BJ (cell line): ENCODE measurements around the gene CUBN. TPM values are rescaled to one million over a fixed set of nuclear protein-coding genes. Genes with fewer than 3 reads are reported as not detected.

Experiments
- CTCF ChIA-PET: fragments of 350-600 bp; formaldehyde crosslinking; extraction: SDS; loops from one replicate; lab custom pipeline; 2021; ENCODE audit warnings: antibody characterized with exemption, inconsistent platforms; lab: Yijun Ruan, JAX
- POLR2A ChIA-PET: fragments of 300-600 bp; sonication (Branson Sonifier 250); formaldehyde crosslinking; extraction: SDS; loops from one replicate; lab custom pipeline; 2021; ENCODE audit warnings: antibody characterized with exemption; lab: Charles Lee
- DNase-seq: peaks from one replicate; pipeline ENCODE4 v3.0.0-alpha.2; 2011; ENCODE audit warnings: low read depth
- H3K27me3 ChIP-seq: 2 replicates; pipeline ENCODE4 v1.6.0; 2011; ENCODE audit warnings: low read length; ENCODE audit not compliant: control insufficient read depth, insufficient read depth
- H3K36me3 ChIP-seq: 2 replicates; pipeline ENCODE4 v1.5.1; 2011; ENCODE audit warnings: low read length; ENCODE audit not compliant: control insufficient read depth, insufficient read depth
- H3K4me3 ChIP-seq: 2 replicates; pipeline ENCODE4 v1.5.1; 2011; ENCODE audit warnings: low read depth, mild to moderate bottlenecking, control low read depth, low read length
- polyA plus RNA-seq: library from polyadenylated mRNA; depleted of rRNA; stranded (reverse); fragments of >200 nt; gene quantifications from 2 replicates; pipeline ENCODE4 v1.2.3, GENCODE V29; 2011
- TF ChIP-seq, protein P1 (sequence below): IDR thresholded peaks from 2 replicates; pipeline ENCODE4 v1.5.1; 2011; ENCODE audit warnings: low read depth, mild to moderate bottlenecking, control low read depth, inconsistent platforms, low read length, moderate library complexity; ENCODE audit not compliant: insufficient read depth

The CUBN gene
- polyA plus RNA-seq, 1 experiment: 0.39 TPM

DNA sequence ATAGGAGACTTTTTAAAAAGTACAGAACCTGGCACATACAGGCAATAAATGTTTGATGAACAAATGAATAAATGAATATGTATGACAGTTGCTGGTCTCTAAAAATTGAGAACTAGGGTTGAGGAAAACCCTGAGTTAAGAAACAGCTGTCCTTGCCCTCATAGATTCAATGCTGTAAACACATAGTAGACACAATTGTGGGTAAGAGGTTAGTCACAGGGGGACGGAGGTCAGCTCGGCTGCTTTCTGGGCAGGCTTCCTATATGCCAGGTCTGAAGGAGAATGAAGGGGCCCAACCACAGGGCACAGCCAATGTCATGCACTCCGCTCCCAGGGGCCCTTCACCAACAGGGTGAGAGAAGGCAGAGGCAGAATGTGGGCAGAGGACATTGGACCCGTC, 169.1 kb downstream of the CUBN start:
- POLR2A ChIA-PET: no interaction called here
- Histone ChIP-seq H3K27me3 (no peaks in the 10 kb centered on the region), H3K4me3 (no peak overlapping the region), H3K36me3 (no peaks in the 10 kb centered on the region)
- CTCF ChIA-PET: no interaction called here
- TF ChIP-seq, protein P1, sequence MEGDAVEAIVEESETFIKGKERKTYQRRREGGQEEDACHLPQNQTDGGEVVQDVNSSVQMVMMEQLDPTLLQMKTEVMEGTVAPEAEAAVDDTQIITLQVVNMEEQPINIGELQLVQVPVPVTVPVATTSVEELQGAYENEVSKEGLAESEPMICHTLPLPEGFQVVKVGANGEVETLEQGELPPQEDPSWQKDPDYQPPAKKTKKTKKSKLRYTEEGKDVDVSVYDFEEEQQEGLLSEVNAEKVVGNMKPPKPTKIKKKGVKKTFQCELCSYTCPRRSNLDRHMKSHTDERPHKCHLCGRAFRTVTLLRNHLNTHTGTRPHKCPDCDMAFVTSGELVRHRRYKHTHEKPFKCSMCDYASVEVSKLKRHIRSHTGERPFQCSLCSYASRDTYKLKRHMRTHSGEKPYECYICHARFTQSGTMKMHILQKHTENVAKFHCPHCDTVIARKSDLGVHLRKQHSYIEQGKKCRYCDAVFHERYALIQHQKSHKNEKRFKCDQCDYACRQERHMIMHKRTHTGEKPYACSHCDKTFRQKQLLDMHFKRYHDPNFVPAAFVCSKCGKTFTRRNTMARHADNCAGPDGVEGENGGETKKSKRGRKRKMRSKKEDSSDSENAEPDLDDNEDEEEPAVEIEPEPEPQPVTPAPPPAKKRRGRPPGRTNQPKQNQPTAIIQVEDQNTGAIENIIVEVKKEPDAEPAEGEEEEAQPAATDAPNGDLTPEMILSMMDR: no peak
- DNase-seq: no peak

DNA sequence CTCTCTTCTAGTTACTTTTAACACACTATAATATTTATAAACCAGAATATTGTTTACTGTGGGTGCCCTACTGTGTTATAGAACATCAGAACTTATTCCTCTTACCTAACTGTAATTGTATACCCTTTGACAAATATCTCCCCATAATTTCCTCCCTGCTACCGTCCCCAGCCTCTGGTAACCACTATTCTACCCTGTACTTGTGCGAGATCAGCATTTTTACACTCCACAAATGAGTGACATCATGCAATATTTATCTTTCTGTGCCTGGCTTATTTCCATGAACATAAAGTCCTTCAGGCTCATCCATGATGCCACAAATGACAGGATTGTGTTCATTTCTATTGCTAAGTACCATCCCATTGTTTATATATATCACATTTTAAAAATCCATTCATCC, 172.6 kb downstream of the CUBN start:
- TF ChIP-seq, protein P1: no peak
- ChIA-PET POLR2A (no interaction called here), CTCF (no interaction called here)
- no peak overlapping the region for H3K4me3 ChIP-seq
- no peaks in the 10 kb centered on the region for H3K36me3 ChIP-seq
- no peak for DNase-seq
- H3K27me3 ChIP-seq: no peaks in the 10 kb centered on the region

DNA sequence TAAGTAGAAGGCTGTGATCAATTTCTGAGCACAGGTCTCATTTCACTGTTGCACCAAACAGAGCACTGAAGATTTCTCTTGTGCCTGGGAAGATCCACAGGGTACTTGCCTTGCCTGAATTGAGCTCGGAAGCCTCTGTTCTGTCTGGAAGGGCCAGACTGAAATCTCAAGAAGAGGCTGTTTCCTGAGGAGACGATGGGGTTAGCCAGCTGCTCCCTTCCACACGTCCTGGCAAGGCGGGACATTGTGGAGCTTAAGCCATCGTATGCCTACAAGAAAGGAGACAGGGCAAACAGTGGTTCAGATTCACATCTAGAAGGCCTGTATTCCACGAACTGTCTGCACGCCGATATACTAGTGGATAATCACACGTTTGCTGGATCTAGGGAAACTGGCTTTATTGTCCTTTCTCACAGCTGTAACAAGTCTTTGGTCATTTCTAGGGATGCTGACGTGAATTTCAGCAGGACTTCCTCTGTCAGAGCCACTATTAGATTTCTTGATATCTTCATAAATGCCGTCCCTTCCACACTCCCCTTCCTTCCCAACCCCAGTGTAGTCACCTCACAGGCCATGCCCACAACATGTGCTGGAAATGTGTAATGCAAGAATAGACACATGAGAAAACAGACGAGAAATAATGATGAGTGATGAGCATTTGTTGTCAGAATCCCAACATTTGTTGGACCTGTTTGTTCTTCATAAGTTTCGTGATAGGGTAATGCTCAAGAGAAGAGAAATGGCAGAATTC, 175.2 kb downstream of the CUBN start:
- H3K27me3 ChIP-seq: no peaks in the 10 kb centered on the region
- DNase-seq: no peak
- H3K36me3 ChIP-seq: no peaks in the 10 kb centered on the region
- no peak overlapping the region for H3K4me3 ChIP-seq
- TF ChIP-seq, protein P1: no peak
- ChIA-PET CTCF (interaction anchor here (0.5 to 0.6 kb wide), 2 partner anchors 9 to 126 kb away, joined by 3 to 4 read pairs; no protein-coding TSS in a partner anchor), POLR2A (no interaction called here)

DNA sequence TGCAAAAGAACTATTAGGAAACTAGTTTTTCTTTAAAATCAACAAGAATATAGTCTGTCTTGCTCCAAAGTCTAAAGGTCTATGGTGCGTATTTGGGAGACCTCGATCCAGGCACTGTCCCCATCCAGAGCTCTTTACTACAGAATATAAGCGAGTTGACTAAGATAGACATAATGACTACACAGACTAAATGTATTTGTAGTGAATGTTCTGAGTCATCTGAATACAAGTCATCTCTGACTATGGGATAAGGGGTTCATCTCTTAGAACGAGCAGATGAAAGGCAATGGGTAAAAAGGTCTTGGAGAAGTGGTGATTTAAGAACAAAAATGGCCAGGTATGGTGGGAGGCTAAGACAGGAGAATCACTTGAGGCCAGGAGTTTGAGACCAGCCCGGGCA, 176.3 kb downstream of the CUBN start:
- DNase-seq: no peak
- Histone ChIP-seq H3K4me3 (no peak overlapping the region), H3K27me3 (no peaks in the 10 kb centered on the region), H3K36me3 (no peaks in the 10 kb centered on the region)
- TF ChIP-seq, protein P1: no peak
- CTCF ChIA-PET: no interaction called here
- POLR2A ChIA-PET: interaction anchor here (0.6 kb wide), 1 partner anchor 49 kb away, joined by 3 read pairs; no protein-coding TSS in a partner anchor

DNA sequence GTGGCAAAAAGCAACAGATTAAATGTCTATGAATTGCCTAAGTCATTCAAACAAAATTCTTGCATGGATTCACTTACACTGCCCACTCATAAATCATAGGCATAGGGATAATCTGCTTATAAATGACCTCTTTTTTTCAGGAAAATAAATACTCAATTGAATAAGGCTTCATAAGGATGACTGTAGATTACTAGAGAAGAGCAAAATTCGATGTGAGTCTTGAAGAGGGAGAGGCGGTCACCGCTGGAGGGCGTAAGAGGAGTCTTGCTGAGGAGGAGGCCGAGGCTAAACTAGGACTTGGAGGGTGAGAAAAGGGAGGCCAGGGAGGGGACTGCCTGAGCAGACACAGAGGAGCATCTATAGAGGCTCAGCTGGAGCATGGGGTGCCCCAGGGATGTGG, 177.0 kb downstream of the CUBN start:
- Histone ChIP-seq H3K36me3 (no peaks in the 10 kb centered on the region), H3K27me3 (no peaks in the 10 kb centered on the region), H3K4me3 (no peak overlapping the region)
- no peak for DNase-seq
- TF ChIP-seq, protein P1: no peak
- CTCF ChIA-PET: no interaction called here
- POLR2A ChIA-PET: interaction anchor here (0.6 kb wide), 1 partner anchor 50 kb away, joined by 3 read pairs; no protein-coding TSS in a partner anchor
